OCI-LY3 (cell line): ENCODE measurements around the gene KCNK4.

Experiments used
- H2AFZ ChIP-seq: fragments of 200-600, 300-600 bp; shearing (Covaris generic); 2 replicates; pipeline ENCODE4 v1.6.0; 2014; ENCODE audit warnings: antibody characterized with exemption, low read depth, low read length
- H3K27ac ChIP-seq: fragments of 200-600, 300-600 bp; sonication (generic); 2 replicates; pipeline ENCODE4 v1.5.1; 2014; ENCODE audit warnings: mild to moderate bottlenecking, low read length, moderate library complexity, mixed read lengths
- H3K27me3 ChIP-seq: fragments of 200-600, 300-600 bp; sonication (generic); 2 replicates; pipeline ENCODE4 v1.6.1; 2014; ENCODE audit warnings: low read depth, low read length, mixed read lengths
- H3K36me3 ChIP-seq: fragments of 200-600, 300-600 bp; sonication (generic); replicated peaks from 2 replicates; pipeline ENCODE3; 2014; ENCODE audit warnings: low read depth, low read length, mixed read lengths
- H3K4me1 ChIP-seq: fragments of 300-600, 200-600 bp; sonication (generic); 2 replicates; pipeline ENCODE4 v1.6.1; 2014; ENCODE audit warnings: low read length, mixed read lengths
- H3K4me2 ChIP-seq: fragments of 200-600, 300-600 bp; sonication (generic); 2 replicates; pipeline ENCODE4 v1.6.1; 2014; ENCODE audit warnings: low read length, mixed read lengths
- H3K4me3 ChIP-seq: fragments of 300-600, 200-600 bp; sonication (generic); 2 replicates; pipeline ENCODE4 v1.5.1; 2014; ENCODE audit warnings: antibody characterized with exemption, mild to moderate bottlenecking, low read length, moderate library complexity
- H3K79me2 ChIP-seq: fragments of 300-600, 200-600 bp; shearing (Covaris generic); 2 replicates; pipeline ENCODE4 v1.6.1; 2014; ENCODE audit warnings: mild to moderate bottlenecking, low read length, mixed read lengths
- H3K9ac ChIP-seq: fragments of 300-600, 200-600 bp; shearing (Covaris generic); 2 replicates; pipeline ENCODE4 v1.6.0; 2014; ENCODE audit warnings: mild to moderate bottlenecking, low read length, moderate library complexity
- H3K9me3 ChIP-seq: fragments of 200-600, 300-600 bp; shearing (Covaris generic); 2 replicates; pipeline ENCODE4 v1.6.1; 2014; ENCODE audit warnings: low read length, mixed read lengths; ENCODE audit not compliant: insufficient read depth
- H4K20me1 ChIP-seq: fragments of 200-600, 300-600 bp; sonication (generic); 2 replicates; pipeline ENCODE4 v1.6.1; 2016; ENCODE audit warnings: low read length, mixed read lengths; ENCODE audit not compliant: insufficient read depth
- EZH2phosphoT487 ChIP-seq: fragments of 200-600 bp; shearing (Covaris generic); IDR thresholded peaks from 2 replicates; pipeline ENCODE4 v1.6.1; 2018; ENCODE audit warnings: antibody characterized with exemption, mixed run types, low read depth
- TF ChIP-seq, protein P1 (sequence below): fragments of 200-600, 300-600 bp; sonication (generic); IDR thresholded peaks from 2 replicates; pipeline ENCODE4 v1.5.1; 2014; ENCODE audit warnings: antibody characterized with exemption, low read length, low read depth

KCNK4 gene

DNA sequence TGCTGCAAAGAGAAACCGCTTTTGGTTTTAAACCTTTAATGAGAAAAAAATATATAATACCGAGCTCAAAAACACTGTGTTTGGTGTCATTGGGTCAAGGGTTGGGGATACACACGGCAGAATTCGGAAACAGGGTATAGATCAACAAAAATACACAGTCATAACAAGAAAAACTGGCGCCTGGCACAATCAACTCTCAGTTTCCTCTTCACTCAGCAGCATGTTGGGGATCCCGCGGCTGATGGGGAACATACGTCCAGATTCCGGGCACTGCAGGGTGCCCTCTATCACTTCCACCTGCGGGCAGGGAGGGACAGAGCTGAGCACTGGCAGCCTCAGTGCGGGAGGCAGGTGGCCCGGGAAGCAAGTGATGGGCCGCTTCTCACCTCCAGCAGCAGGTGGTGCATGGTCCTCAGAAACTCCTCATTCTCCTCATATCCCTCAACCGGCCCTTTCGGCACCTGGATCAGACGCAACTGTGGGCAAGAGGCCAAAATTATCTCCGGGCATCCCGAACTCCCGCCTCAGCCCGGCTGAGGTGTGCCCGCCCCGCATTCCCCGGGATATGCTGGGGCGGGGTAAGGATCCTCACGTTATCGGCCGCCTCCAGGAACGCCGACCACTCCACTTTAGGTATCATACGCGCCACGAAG, 25.7 kb downstream of the KCNK4 start:
- peaks cover 50% of the 10 kb centered on the region for H3K79me2 ChIP-seq
- peaks cover 14% of the 10 kb centered on the region for H3K4me1 ChIP-seq
- peak overlapping the region; percentile 85 for H3K4me3 ChIP-seq
- H4K20me1 ChIP-seq: no peaks in the 10 kb centered on the region
- no peak overlapping the region for H2AFZ ChIP-seq
- TF ChIP-seq, protein P1, sequence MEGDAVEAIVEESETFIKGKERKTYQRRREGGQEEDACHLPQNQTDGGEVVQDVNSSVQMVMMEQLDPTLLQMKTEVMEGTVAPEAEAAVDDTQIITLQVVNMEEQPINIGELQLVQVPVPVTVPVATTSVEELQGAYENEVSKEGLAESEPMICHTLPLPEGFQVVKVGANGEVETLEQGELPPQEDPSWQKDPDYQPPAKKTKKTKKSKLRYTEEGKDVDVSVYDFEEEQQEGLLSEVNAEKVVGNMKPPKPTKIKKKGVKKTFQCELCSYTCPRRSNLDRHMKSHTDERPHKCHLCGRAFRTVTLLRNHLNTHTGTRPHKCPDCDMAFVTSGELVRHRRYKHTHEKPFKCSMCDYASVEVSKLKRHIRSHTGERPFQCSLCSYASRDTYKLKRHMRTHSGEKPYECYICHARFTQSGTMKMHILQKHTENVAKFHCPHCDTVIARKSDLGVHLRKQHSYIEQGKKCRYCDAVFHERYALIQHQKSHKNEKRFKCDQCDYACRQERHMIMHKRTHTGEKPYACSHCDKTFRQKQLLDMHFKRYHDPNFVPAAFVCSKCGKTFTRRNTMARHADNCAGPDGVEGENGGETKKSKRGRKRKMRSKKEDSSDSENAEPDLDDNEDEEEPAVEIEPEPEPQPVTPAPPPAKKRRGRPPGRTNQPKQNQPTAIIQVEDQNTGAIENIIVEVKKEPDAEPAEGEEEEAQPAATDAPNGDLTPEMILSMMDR: no peak; the same call in 1 of the 2 replicates
- H3K4me2 ChIP-seq: peak overlapping the region; percentile 72
- H3K9ac ChIP-seq: peak overlapping the region; percentile 90
- H3K36me3 ChIP-seq: peaks cover 16% of the 10 kb centered on the region
- H3K27ac ChIP-seq: peak overlapping the region; percentile 93
- no peaks in the 10 kb centered on the region for H3K9me3 ChIP-seq
- H3K27me3 ChIP-seq: no peaks in the 10 kb centered on the region

DNA sequence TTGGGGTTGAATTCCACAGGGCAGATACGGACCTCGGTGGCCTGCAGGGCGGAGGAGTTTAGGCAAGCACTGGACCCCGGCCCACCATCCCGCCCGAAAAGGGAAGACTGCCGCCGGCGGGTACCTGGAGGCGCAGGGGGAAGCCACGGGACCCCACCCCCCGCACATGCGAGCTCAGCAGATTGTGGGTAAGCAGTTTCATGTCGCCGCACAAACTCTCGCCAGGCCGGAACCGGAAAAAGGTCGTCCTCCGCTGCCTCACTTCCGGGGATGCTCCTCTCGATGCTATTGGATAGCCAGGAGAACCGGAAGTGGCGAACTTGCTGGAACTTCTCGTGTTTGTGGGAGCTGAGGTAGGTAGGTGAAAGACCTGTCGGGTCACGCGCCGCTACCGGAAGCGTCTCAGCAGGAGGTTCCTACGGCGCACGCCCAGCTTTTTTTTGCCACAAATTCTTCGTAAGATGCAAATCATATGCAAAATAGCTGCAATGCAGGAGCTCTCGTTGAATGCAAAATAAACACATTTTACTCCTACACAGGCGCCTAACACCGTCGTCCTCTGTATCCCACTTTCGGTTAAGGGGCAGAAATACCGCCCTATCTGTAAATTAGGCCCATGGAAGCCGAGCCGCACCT, 26.3 kb downstream of the KCNK4 start, which contains the start of gene TRMT112:
TSS of gene TRMT112 (minus strand) at position 235 of the 636 bp plus-strand sequence. CDS start at position 202, 33 bp downstream.
- H3K4me2 ChIP-seq: peak within 1 kb of the TSS; percentile 72
- no peaks in the 10 kb centered on the region for H3K9me3 ChIP-seq
- no peaks in the 10 kb centered on the region for H3K27me3 ChIP-seq
- peak within 1 kb of the TSS; percentile 90 for H3K9ac ChIP-seq
- peak within 1 kb of the TSS; percentile 52; the same call in 1 of the 2 replicates for H2AFZ ChIP-seq
- H3K27ac ChIP-seq: peak within 1 kb of the TSS; percentile 93
- no peak for TF ChIP-seq EZH2phosphoT487
- TF ChIP-seq, protein P1: no peak
- H3K36me3 ChIP-seq: peaks cover 18% of the 10 kb centered on the region
- peaks cover 14% of the 10 kb centered on the region for H3K4me1 ChIP-seq
- peaks cover 48% of the 10 kb centered on the region for H3K79me2 ChIP-seq
- H3K4me3 ChIP-seq: peak within 1 kb of the TSS; percentile 85
- no peaks in the 10 kb centered on the region for H4K20me1 ChIP-seq

DNA sequence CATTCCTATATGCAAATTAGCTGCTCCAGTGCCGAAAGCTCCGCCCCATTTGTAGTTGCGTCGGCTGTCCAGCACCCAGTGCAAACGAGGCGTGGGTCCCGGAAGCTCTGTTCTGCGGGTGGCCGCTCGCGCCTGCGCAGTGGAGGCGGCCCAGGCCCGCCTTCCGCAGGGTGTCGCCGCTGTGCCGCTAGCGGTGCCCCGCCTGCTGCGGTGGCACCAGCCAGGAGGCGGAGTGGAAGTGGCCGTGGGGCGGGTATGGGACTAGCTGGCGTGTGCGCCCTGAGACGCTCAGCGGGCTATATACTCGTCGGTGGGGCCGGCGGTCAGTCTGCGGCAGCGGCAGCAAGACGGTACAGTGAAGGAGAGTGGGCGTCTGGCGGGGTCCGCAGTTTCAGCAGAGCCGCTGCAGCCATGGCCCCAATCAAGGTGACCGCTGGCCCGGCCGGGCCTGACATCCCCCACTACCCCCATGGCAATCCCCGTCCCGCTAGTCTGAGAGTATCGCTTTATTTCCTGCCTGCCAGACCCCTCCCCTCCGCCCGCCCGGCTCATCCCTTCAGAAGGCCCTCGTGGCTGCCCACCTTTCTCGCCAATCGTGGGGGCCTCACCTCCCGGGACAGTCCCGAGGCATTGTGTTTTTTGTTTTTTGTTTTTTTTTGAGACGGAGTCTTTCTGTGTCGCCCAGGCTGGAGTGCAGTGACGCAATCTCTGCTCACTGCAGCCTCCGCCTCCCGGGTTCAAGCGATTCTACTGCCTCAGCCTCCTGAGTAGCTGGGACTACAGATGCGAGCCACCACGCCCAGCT, 27.1 kb downstream of the KCNK4 start, which contains the start of gene PRDX5:
TSS of gene PRDX5 (plus strand) at position 161 of the 805 bp plus-strand sequence. CDS start at position 256, 95 bp downstream.
- Histone ChIP-seq H3K27me3 (no peaks in the 10 kb centered on the region), H3K4me3 (peak within 1 kb of the TSS; percentile 85), H3K4me2 (peak within 1 kb of the TSS; percentile 72), H2AFZ (peak within 1 kb of the TSS; percentile 52; the same call in 1 of the 2 replicates), H3K9ac (peak within 1 kb of the TSS; percentile 90), H3K27ac (peak within 1 kb of the TSS; percentile 93), H4K20me1 (no peaks in the 10 kb centered on the region), H3K36me3 (peaks cover 22% of the 10 kb centered on the region), H3K4me1 (peaks cover 14% of the 10 kb centered on the region), H3K9me3 (no peaks in the 10 kb centered on the region), H3K79me2 (peaks cover 41% of the 10 kb centered on the region)
- TF ChIP-seq, protein P1: peak; percentile 57
- TF ChIP-seq EZH2phosphoT487: no peak
